Measurements from ENCODE around the gene LAPTM4A.

DNA sequence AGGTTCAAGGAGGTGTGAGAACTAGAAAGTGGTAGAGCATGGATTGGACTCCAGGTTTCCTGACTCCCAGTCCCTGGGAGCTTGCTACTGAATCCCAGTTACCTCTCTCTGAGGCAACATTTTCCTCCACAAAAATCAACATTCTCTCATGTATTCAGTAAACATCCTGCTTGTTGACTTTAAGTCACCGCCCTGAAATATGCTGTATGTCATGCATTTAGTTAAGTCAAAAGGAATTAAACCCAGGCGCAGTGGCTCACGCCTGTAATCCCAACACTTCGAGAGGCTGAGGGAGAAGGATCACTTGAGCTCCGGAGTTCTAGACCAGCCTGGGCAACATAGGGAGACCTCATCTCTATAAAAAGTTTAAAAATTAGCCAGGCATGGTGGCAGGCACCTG is 42.7 kb downstream of the LAPTM4A start:
- TF ChIP-seq POLR2A (IDR thresholded peaks at IDR 0.05): no peak
- TF ChIP-seq, protein P1, sequence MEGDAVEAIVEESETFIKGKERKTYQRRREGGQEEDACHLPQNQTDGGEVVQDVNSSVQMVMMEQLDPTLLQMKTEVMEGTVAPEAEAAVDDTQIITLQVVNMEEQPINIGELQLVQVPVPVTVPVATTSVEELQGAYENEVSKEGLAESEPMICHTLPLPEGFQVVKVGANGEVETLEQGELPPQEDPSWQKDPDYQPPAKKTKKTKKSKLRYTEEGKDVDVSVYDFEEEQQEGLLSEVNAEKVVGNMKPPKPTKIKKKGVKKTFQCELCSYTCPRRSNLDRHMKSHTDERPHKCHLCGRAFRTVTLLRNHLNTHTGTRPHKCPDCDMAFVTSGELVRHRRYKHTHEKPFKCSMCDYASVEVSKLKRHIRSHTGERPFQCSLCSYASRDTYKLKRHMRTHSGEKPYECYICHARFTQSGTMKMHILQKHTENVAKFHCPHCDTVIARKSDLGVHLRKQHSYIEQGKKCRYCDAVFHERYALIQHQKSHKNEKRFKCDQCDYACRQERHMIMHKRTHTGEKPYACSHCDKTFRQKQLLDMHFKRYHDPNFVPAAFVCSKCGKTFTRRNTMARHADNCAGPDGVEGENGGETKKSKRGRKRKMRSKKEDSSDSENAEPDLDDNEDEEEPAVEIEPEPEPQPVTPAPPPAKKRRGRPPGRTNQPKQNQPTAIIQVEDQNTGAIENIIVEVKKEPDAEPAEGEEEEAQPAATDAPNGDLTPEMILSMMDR (IDR thresholded peaks at IDR 0.05): no peak
